Panc1 (cell line): Measurements from ENCODE around the gene MIF. TPM values are rescaled to one million over a fixed set of nuclear protein-coding genes. Genes with fewer than 3 reads are reported as not detected.
"Not testable (repeated sequence)": the region's sequence is repeated elsewhere in the genome, so short reads cannot be mapped to it uniquely, and the experiment has no call there.

Experiments used
- ATAC-seq: fragments of 200-7000 bp; cut with Tn5 transposase; 2 replicates; pipeline ENCODE4 v1.9.1; 2020; ENCODE audit warnings: mild to moderate bottlenecking, moderate library complexity
- BruUV-seq: library from RNA; stranded (reverse); fragments of 400-500 nt; replicated peaks from 2 replicates; lab custom pipeline; 2021; lab: Mats Ljungman, UMichigan
- CTCF ChIA-PET: fragments of 300-600 bp; sonication (Branson Sonifier 250); formaldehyde crosslinking; loops from one replicate; lab custom pipeline; 2022; ENCODE audit warnings: antibody characterized with exemption; lab: Charles Lee
- POLR2A ChIA-PET: fragments of 300-600 bp; sonication (Branson Sonifier 250); formaldehyde crosslinking; loops from one replicate; lab custom pipeline; 2022; ENCODE audit warnings: antibody characterized with exemption; lab: Charles Lee
- DNase-seq: peaks from one replicate; pipeline ENCODE4 v3.0.0-alpha.2; 2010; ENCODE audit warnings: low read depth, low spot score
- H3K27ac ChIP-seq: 2 replicates; pipeline ENCODE4 v1.5.1; 2011; ENCODE audit warnings: mild to moderate bottlenecking, low read length, inconsistent platforms
- H3K27me3 ChIP-seq: fragments of 200-500 bp; sonication (Bioruptor generic); 2 replicates; pipeline ENCODE4 v1.6.0; 2014; ENCODE audit warnings: low read length, inconsistent platforms; ENCODE audit not compliant: control insufficient read depth, insufficient read depth
- H3K36me3 ChIP-seq: fragments of 200-500 bp; sonication (Bioruptor generic); 2 replicates; pipeline ENCODE4 v1.5.1; 2014; ENCODE audit warnings: inconsistent platforms, mild to moderate bottlenecking, low read length, moderate library complexity; ENCODE audit not compliant: control insufficient read depth, insufficient read depth
- H3K4me1 ChIP-seq: 2 replicates; pipeline ENCODE4 v1.5.1; 2011; ENCODE audit warnings: inconsistent platforms, mild to moderate bottlenecking, low read length, moderate library complexity; ENCODE audit not compliant: control insufficient read depth, insufficient read depth
- H3K4me3 ChIP-seq, 2 experiments: 2 replicates each; pipeline ENCODE4 v1.5.1; 2011 to 2012; ENCODE audit warnings: low read depth in 2 of 2, low read length in 2 of 2, mild to moderate bottlenecking in 2 of 2, inconsistent platforms in 1 of 2, moderate library complexity in 1 of 2
- H3K9me3 ChIP-seq: fragments of 200-500 bp; sonication (Bioruptor generic); 2 replicates; pipeline ENCODE4 v1.5.1; 2014; ENCODE audit warnings: low read depth, mild to moderate bottlenecking, inconsistent platforms, low read length, moderate library complexity; ENCODE audit not compliant: control insufficient read depth, insufficient read depth
- POLR2AphosphoS5 ChIP-seq: IDR thresholded peaks from 2 replicates; pipeline ENCODE4 v1.6.1; 2012; ENCODE audit warnings: mild to moderate bottlenecking, low read depth, low read length, moderate library complexity
- SIN3A ChIP-seq: IDR thresholded peaks from 2 replicates; pipeline ENCODE4 v1.6.1; 2012; ENCODE audit warnings: low read depth, mild to moderate bottlenecking, low read length, moderate library complexity, borderline replicate concordance; ENCODE audit not compliant: insufficient read depth
- TCF7L2 ChIP-seq: IDR thresholded peaks from 2 replicates; pipeline ENCODE4 v1.6.1; 2011; ENCODE audit warnings: mild to moderate bottlenecking, low read depth, low read length, inconsistent platforms
- in situ Hi-C: cut with HindIII; loops from 2 replicates; pipeline ENCODE4 v1.10.0; 2016; ENCODE audit warnings: low sequenced_read_pairs, low pct_unique_long_range_greater_than_20kb
- intact Hi-C: fragments of 100-400 bp; cut with micrococcal nuclease; formaldehyde crosslinking; loops from one replicate; pipeline ENCODE4 v1.10.0; 2022; ENCODE audit not compliant: unreplicated experiment
- total RNA-seq: library from RNA; stranded (reverse); gene quantifications from one replicate; pipeline ENCODE4 v1.2.1, GENCODE V29; 2021; ENCODE audit not compliant: unreplicated experiment
- TF ChIP-seq, protein P1 (sequence below): fragments of 450-650 bp; IDR thresholded peaks from 2 replicates; pipeline ENCODE4 v1.5.1; 2017; ENCODE audit warnings: mild to moderate bottlenecking
- TF ChIP-seq, protein P2 (sequence below), 2 experiments: IDR thresholded peaks; 2 replicates each; pipeline ENCODE4 v1.6.1; 2011 to 2012; ENCODE audit warnings: low read depth in 2 of 2, control low read depth in 1 of 2, low read length in 1 of 2, mild to moderate bottlenecking in 1 of 2, moderate library complexity in 1 of 2; ENCODE audit not compliant: insufficient read depth in 1 of 2

Gene MIF
- total RNA-seq, 1 experiment from 2014 or later, result 936 TPM

DNA sequence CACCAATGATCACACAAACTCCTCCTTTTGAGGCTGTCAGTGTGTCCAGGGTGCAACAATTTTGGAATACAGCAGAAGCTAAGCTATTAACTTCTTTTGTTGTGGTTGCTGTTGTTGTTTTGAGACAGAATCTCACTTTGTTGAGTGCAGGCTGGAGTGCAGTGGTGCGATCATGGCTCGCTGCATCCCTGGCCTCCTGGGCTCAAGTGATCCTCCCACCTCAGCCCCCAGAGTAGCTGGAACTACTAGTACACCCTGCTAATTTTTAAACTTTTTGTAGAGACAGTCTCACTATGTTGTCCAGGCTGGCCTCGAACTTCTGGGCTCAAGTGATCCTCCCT lies 44.8 kb downstream of the MIF start:
- TF ChIP-seq, protein P1, sequence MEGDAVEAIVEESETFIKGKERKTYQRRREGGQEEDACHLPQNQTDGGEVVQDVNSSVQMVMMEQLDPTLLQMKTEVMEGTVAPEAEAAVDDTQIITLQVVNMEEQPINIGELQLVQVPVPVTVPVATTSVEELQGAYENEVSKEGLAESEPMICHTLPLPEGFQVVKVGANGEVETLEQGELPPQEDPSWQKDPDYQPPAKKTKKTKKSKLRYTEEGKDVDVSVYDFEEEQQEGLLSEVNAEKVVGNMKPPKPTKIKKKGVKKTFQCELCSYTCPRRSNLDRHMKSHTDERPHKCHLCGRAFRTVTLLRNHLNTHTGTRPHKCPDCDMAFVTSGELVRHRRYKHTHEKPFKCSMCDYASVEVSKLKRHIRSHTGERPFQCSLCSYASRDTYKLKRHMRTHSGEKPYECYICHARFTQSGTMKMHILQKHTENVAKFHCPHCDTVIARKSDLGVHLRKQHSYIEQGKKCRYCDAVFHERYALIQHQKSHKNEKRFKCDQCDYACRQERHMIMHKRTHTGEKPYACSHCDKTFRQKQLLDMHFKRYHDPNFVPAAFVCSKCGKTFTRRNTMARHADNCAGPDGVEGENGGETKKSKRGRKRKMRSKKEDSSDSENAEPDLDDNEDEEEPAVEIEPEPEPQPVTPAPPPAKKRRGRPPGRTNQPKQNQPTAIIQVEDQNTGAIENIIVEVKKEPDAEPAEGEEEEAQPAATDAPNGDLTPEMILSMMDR, result no peak
- TF ChIP-seq TCF7L2, result no peak
- TF ChIP-seq, protein P2, sequence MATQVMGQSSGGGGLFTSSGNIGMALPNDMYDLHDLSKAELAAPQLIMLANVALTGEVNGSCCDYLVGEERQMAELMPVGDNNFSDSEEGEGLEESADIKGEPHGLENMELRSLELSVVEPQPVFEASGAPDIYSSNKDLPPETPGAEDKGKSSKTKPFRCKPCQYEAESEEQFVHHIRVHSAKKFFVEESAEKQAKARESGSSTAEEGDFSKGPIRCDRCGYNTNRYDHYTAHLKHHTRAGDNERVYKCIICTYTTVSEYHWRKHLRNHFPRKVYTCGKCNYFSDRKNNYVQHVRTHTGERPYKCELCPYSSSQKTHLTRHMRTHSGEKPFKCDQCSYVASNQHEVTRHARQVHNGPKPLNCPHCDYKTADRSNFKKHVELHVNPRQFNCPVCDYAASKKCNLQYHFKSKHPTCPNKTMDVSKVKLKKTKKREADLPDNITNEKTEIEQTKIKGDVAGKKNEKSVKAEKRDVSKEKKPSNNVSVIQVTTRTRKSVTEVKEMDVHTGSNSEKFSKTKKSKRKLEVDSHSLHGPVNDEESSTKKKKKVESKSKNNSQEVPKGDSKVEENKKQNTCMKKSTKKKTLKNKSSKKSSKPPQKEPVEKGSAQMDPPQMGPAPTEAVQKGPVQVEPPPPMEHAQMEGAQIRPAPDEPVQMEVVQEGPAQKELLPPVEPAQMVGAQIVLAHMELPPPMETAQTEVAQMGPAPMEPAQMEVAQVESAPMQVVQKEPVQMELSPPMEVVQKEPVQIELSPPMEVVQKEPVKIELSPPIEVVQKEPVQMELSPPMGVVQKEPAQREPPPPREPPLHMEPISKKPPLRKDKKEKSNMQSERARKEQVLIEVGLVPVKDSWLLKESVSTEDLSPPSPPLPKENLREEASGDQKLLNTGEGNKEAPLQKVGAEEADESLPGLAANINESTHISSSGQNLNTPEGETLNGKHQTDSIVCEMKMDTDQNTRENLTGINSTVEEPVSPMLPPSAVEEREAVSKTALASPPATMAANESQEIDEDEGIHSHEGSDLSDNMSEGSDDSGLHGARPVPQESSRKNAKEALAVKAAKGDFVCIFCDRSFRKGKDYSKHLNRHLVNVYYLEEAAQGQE (IDR thresholded peaks at IDR 0.05; ENCODE audit: insufficient read depth in 1 of 2, low read depth in 2 of 2, low read length in 1 of 2), result no peak
- no peak for TF ChIP-seq POLR2AphosphoS5
- no peak for TF ChIP-seq SIN3A
- BruUV-seq, result no TSS peak
- intact Hi-C loops (no loop called here), in situ Hi-C loops (no loop called here)
- no peak for ATAC-seq
- Histone ChIP-seq H3K36me3 (no peaks in the 10 kb centered on the region), H3K9me3 (no peaks in the 10 kb centered on the region), H3K4me3 (no peak overlapping the region), H3K27me3 (no peaks in the 10 kb centered on the region), H3K27ac (no peak overlapping the region), H3K4me1 (no peaks in the 10 kb centered on the region)
- ChIA-PET POLR2A (no interaction called here), CTCF (no interaction called here)
- no peak for DNase-seq

DNA sequence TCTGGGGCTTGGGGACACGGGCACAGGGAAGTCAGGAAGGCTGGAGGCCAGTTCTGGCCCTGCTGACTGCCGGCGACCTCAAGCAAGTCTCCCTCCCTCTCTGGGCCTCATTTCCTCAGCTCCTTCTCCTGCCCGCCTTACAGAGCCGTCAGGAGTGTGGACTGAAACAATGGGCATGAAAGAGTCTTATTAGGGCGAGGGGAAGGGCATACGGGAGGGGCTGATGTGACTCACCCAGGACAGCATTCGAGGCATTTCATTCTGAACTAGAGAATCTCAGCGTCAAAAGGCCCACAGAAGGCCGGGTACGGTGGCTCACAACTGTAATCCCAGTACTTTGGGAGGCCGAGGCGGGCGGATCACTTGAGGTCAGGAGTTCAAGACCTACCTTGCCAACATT lies 46.0 kb downstream of the MIF start:
- H3K9me3 ChIP-seq, H3K27me3 ChIP-seq, H3K4me1 ChIP-seq, H3K36me3 ChIP-seq, in situ Hi-C loops, DNase-seq, H3K27ac ChIP-seq, BruUV-seq, ATAC-seq, intact Hi-C loops, H3K4me3 ChIP-seq, CTCF ChIA-PET, POLR2A ChIA-PET: not testable (repeated sequence)

Other genes starting within 250 kb of the MIF start
- gene RGL4, start 203.4 kb upstream of the MIF start, total RNA-seq, result not detected
- gene ZNF70, start 143.3 kb upstream of the MIF start, total RNA-seq, result 3.2 TPM
- not detected for gene VPREB3, start 140.0 kb upstream of the MIF start, total RNA-seq
- not detected for gene C22orf15, start 131.4 kb upstream of the MIF start, total RNA-seq
- gene CHCHD10, start 126.4 kb upstream of the MIF start, total RNA-seq, result 84.4 TPM
- gene MMP11, start 121.5 kb upstream of the MIF start, total RNA-seq, result 3.0 TPM
- gene SMARCB1, start 107.4 kb upstream of the MIF start, total RNA-seq, result 70.2 TPM
- gene DERL3, start 55.4 kb upstream of the MIF start, total RNA-seq, result 1.0 TPM
- gene SLC2A11, start 36.5 kb upstream of the MIF start, total RNA-seq, result 33.8 TPM
- gene GSTT2B, start 66.8 kb downstream of the MIF start, total RNA-seq, result 6.5 TPM
- gene DDTL, start 72.5 kb downstream of the MIF start, total RNA-seq, result not detected
- 137 TPM for gene DDT, start 80.1 kb downstream of the MIF start, total RNA-seq
- gene GSTT2, start 85.8 kb downstream of the MIF start, total RNA-seq, result 0.26 TPM
- gene GSTT4, start 111.1 kb downstream of the MIF start, total RNA-seq, result not detected
- gene CABIN1, start 116.9 kb downstream of the MIF start, total RNA-seq, result 46.1 TPM